OCI-LY1 (cell line): Measurements from ENCODE around the gene CANT1.

Source experiments
- H2AFZ ChIP-seq: fragments of 200-600 bp; sonication (generic), shearing (Covaris generic); 2 replicates; pipeline ENCODE4 v1.6.0; 2014; ENCODE audit warnings: antibody characterized with exemption, mild to moderate bottlenecking, low read length
- H3F3A ChIP-seq: fragments of 200-600 bp; sonication (generic), shearing (Covaris generic); 2 replicates; pipeline ENCODE4 v1.6.0; 2014; ENCODE audit warnings: mild to moderate bottlenecking, antibody characterized with exemption, low read length, moderate library complexity; ENCODE audit not compliant: insufficient read depth
- H3K27ac ChIP-seq: fragments of 200-600 bp; sonication (generic); 2 replicates; pipeline ENCODE4 v1.5.1; 2014; ENCODE audit warnings: low read length, mixed run types, mild to moderate bottlenecking, low read depth; ENCODE audit not compliant: poor library complexity, severe bottlenecking
- H3K27me3 ChIP-seq: fragments of 200-600 bp; sonication (generic); 2 replicates; pipeline ENCODE4 v1.6.0; 2014; ENCODE audit warnings: antibody characterized with exemption, mild to moderate bottlenecking, low read length, moderate library complexity; ENCODE audit not compliant: insufficient read depth
- H3K36me3 ChIP-seq: fragments of 200-600 bp; sonication (generic); 2 replicates; pipeline ENCODE4 v1.6.1; 2014; ENCODE audit warnings: mild to moderate bottlenecking, antibody characterized with exemption, low read length, moderate library complexity, mixed read lengths; ENCODE audit not compliant: insufficient read depth
- H3K4me1 ChIP-seq: fragments of 200-600 bp; sonication (generic); 2 replicates; pipeline ENCODE4 v1.5.1; 2014; ENCODE audit warnings: mild to moderate bottlenecking, low read length, moderate library complexity; ENCODE audit not compliant: insufficient read depth, severe bottlenecking
- H3K4me2 ChIP-seq: fragments of 200-600 bp; sonication (generic), shearing (Covaris generic); 2 replicates; pipeline ENCODE4 v1.6.1; 2014; ENCODE audit warnings: low read length
- H3K4me3 ChIP-seq: fragments of 200-600 bp; sonication (generic); 2 replicates; pipeline ENCODE4 v1.5.1; 2014; ENCODE audit warnings: low read length, low read depth, mild to moderate bottlenecking, mixed read lengths; ENCODE audit not compliant: poor library complexity, severe bottlenecking
- H3K79me2 ChIP-seq: fragments of 200-600 bp; shearing (Covaris generic); 2 replicates; pipeline ENCODE4 v1.6.1; 2016; ENCODE audit warnings: mixed run types, low read length, mixed read lengths; ENCODE audit not compliant: insufficient read depth
- H3K9ac ChIP-seq: fragments of 200-600 bp; sonication (generic), shearing (Covaris generic); 2 replicates; pipeline ENCODE4 v1.6.1; 2014; ENCODE audit warnings: mild to moderate bottlenecking, low read length, mixed read lengths
- H3K9me2 ChIP-seq: fragments of 200-600 bp; sonication (generic), shearing (Covaris generic); 2 replicates; pipeline ENCODE4 v1.6.1; 2014; ENCODE audit warnings: low read depth, mild to moderate bottlenecking, low read length, mixed read lengths
- H3K9me3 ChIP-seq: fragments of 200-600 bp; shearing (Covaris generic); 2 replicates; pipeline ENCODE4 v1.6.1; 2014; ENCODE audit warnings: low read length, mixed read lengths
- H4K20me1 ChIP-seq: fragments of 200-600 bp; sonication (generic), shearing (Covaris generic); 2 replicates; pipeline ENCODE4 v1.6.0; 2016; ENCODE audit warnings: mild to moderate bottlenecking, low read length; ENCODE audit not compliant: insufficient read depth
- EZH2 ChIP-seq: fragments of 200-600 bp; sonication (generic), shearing (Covaris generic); IDR thresholded peaks from 2 replicates; pipeline ENCODE4 v1.8.0; 2017; ENCODE audit warnings: borderline replicate concordance, mixed run types, mild to moderate bottlenecking, antibody characterized with exemption, low read length, moderate library complexity, mixed read lengths
- TF ChIP-seq, protein P1 (sequence below): fragments of 200-600 bp; sonication (generic), shearing (Covaris generic); IDR thresholded peaks from 2 replicates; pipeline ENCODE4 v1.5.1; 2017; ENCODE audit warnings: mild to moderate bottlenecking, antibody characterized with exemption, low read length, moderate library complexity, mixed read lengths

CANT1 gene

DNA sequence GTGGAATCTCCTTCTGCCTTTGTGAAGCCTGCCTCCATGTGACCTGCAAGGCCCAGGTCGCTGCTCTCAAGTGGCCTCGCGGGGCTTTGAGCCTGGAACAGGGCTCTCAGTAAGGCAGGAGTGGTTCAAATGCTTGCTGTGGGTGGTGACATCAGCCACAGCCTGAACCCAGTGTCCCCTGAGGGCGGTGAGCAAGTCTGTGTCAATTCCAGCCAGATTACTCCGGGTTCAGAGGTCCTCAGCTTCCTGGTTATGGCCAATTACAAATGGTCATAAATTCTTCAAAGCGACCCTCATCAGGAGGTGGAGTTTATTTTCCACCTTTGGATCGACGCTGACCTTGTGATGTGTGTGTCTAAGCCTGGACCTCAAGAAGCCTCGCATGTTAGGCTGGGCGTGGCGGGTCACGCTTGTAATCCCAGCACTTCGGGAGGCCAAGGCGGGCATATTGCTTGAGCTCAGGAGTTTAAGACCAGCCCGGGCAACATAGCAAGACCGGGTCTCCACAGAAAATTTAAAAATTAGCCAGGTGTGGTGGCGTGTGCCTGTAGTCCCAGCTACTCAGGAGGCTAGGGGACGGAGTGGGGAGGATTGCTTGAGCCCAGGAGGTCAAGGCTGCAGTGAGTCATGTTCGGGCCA is 47.1 kb downstream of the CANT1 start:
- H4K20me1 ChIP-seq = no peaks in the 10 kb centered on the region
- H3K27ac ChIP-seq = no peak overlapping the region
- no peaks in the 10 kb centered on the region for H3K4me1 ChIP-seq
- no peaks in the 10 kb centered on the region for H3K79me2 ChIP-seq
- H3K4me2 ChIP-seq = no peak overlapping the region
- no peaks in the 10 kb centered on the region; the same call in 1 of the 2 replicates for H3K27me3 ChIP-seq
- TF ChIP-seq EZH2 = no peak
- TF ChIP-seq, protein P1, sequence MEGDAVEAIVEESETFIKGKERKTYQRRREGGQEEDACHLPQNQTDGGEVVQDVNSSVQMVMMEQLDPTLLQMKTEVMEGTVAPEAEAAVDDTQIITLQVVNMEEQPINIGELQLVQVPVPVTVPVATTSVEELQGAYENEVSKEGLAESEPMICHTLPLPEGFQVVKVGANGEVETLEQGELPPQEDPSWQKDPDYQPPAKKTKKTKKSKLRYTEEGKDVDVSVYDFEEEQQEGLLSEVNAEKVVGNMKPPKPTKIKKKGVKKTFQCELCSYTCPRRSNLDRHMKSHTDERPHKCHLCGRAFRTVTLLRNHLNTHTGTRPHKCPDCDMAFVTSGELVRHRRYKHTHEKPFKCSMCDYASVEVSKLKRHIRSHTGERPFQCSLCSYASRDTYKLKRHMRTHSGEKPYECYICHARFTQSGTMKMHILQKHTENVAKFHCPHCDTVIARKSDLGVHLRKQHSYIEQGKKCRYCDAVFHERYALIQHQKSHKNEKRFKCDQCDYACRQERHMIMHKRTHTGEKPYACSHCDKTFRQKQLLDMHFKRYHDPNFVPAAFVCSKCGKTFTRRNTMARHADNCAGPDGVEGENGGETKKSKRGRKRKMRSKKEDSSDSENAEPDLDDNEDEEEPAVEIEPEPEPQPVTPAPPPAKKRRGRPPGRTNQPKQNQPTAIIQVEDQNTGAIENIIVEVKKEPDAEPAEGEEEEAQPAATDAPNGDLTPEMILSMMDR = no peak
- no peak overlapping the region for H3K9ac ChIP-seq
- no peaks in the 10 kb centered on the region for H3K36me3 ChIP-seq
- no peaks in the 10 kb centered on the region for H3K9me2 ChIP-seq
- H3F3A ChIP-seq = no peaks in the 10 kb centered on the region
- no peaks in the 10 kb centered on the region for H3K9me3 ChIP-seq
- no peak overlapping the region for H3K4me3 ChIP-seq
- no peak overlapping the region for H2AFZ ChIP-seq

DNA sequence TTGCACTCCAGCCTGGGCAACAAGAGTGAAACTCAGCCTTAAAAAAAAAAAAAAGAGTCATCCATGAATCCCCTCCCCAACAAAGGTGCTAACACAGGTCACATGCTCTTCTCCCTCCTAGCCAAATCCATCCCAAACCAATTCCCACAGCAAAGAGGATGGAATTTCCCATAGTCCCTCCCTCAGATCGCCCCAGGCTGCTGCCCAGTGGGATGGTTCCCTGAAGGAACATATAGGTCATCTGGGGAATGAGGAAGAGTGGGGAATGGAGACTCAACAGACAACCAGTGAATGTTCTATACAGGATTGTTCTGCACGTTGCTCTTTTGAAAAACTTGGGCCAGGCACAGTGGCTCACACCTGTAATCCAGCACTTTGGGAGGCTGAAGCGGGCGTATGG is 48.0 kb downstream of the CANT1 start:
- H3K4me2 ChIP-seq = no peak overlapping the region
- H3K79me2 ChIP-seq = no peaks in the 10 kb centered on the region
- no peaks in the 10 kb centered on the region for H3K4me1 ChIP-seq
- H3K27ac ChIP-seq = no peak overlapping the region
- H3K36me3 ChIP-seq = no peaks in the 10 kb centered on the region
- TF ChIP-seq, protein P1 = no peak
- TF ChIP-seq EZH2 = no peak
- H3F3A ChIP-seq = no peaks in the 10 kb centered on the region
- no peak overlapping the region for H3K9ac ChIP-seq
- H3K4me3 ChIP-seq = no peak overlapping the region
- H3K9me2 ChIP-seq = no peaks in the 10 kb centered on the region
- no peak overlapping the region for H2AFZ ChIP-seq
- no peaks in the 10 kb centered on the region for H3K9me3 ChIP-seq
- H3K27me3 ChIP-seq = no peaks in the 10 kb centered on the region; the same call in 1 of the 2 replicates
- no peaks in the 10 kb centered on the region for H4K20me1 ChIP-seq

DNA sequence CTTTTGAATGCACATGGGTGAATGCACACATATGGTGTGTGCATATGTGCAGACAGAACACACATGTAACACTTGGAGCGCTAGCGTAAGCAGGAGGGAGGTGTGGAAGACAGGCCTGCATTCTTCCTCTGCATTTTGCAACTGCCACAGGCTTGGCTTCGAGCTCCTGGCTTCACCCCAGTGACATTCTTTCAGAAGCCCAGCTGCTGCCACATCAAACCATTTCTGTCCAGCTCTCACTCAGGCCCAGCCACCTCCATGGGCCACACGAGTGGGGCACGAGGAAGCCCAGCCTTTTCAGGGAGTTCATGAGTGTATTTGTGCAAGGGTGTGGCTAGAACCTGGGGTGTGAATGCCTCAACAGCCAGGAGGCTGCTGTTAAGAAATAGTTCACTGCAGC is 48.6 kb downstream of the CANT1 start:
- Histone ChIP-seq H3K79me2 (no peaks in the 10 kb centered on the region), H3K4me2 (no peak overlapping the region), H3K36me3 (no peaks in the 10 kb centered on the region), H3K27me3 (no peaks in the 10 kb centered on the region; the same call in 1 of the 2 replicates), H3F3A (no peaks in the 10 kb centered on the region), H3K4me3 (no peak overlapping the region), H3K9ac (no peak overlapping the region), H3K27ac (no peak overlapping the region), H3K9me3 (no peaks in the 10 kb centered on the region), H2AFZ (no peak overlapping the region), H3K9me2 (no peaks in the 10 kb centered on the region), H3K4me1 (no peaks in the 10 kb centered on the region), H4K20me1 (no peaks in the 10 kb centered on the region)
- TF ChIP-seq EZH2 = no peak
- TF ChIP-seq, protein P1 = no peak
